Naive thymus-derived CD4-positive, alpha-beta T cell (primary cell): ENCODE results near the gene NACC2. TPM values are rescaled to one million over a fixed set of nuclear protein-coding genes. Genes with fewer than 3 reads are reported as not detected.

Experiments
- ATAC-seq: fragments of 150-1000 bp; cut with Tn5 transposase; 2 replicates; pipeline ENCODE4 v1.10.0; 2021; ENCODE audit warnings: mild to moderate bottlenecking, moderate library complexity
- CTCF ChIA-PET: fragments of 350-600 bp; sonication (Branson Sonifier 250); formaldehyde crosslinking; loops from one replicate; lab custom pipeline; 2021; ENCODE audit warnings: antibody characterized with exemption; lab: Charles Lee
- POLR2A ChIA-PET: fragments of 350-600 bp; sonication (Branson Sonifier 250); formaldehyde crosslinking; loops from one replicate; lab custom pipeline; 2021; ENCODE audit warnings: antibody characterized with exemption, inconsistent platforms; lab: Charles Lee
- DNase-seq, 9 donors: peaks; one replicate each; pipeline versions ENCODE4 v3.0.0 to v3.0.0-alpha.2; 2020 to 2022; ENCODE audit warnings: mixed read lengths in 1 of 9
- H3K27ac ChIP-seq: one replicate; pipeline ENCODE4 v1.7.0; 2013; ENCODE audit warnings: mild to moderate bottlenecking, low read depth, low read length, moderate library complexity
- H3K27me3 ChIP-seq, 2 donors: one replicate each; pipeline ENCODE4 v1.7.0; 2013; ENCODE audit warnings: low read length in 2 of 2, mild to moderate bottlenecking in 2 of 2, moderate library complexity in 2 of 2; ENCODE audit not compliant: control insufficient read depth in 2 of 2, insufficient read depth in 2 of 2
- H3K36me3 ChIP-seq, 3 experiments: 1 replicate in 2 of 3; 2 replicates in 1 of 3; pipeline ENCODE4 v1.7.0; 2013; ENCODE audit warnings: low read length in 3 of 3, mild to moderate bottlenecking in 3 of 3, moderate library complexity in 1 of 3; ENCODE audit not compliant: insufficient read depth in 3 of 3, control insufficient read depth in 2 of 3
- H3K4me1 ChIP-seq, 2 donors: one replicate each; pipeline ENCODE4 v1.7.0; 2013; ENCODE audit warnings: low read length in 2 of 2, mild to moderate bottlenecking in 2 of 2, moderate library complexity in 1 of 2; ENCODE audit not compliant: control insufficient read depth in 2 of 2, insufficient read depth in 2 of 2
- H3K4me3 ChIP-seq: 2 replicates; pipeline ENCODE4 v1.7.0; 2013; ENCODE audit warnings: mild to moderate bottlenecking, low read length
- H3K9me3 ChIP-seq, 3 experiments: 1 replicate in 2 of 3; 2 replicates in 1 of 3; pipeline ENCODE4 v1.7.0; 2013; ENCODE audit warnings: low read length in 3 of 3; ENCODE audit not compliant: control insufficient read depth in 2 of 3
- H3K27ac Mint-ChIP-seq, 9 donors: one replicate each; pipeline ENCODE4 v1.8.0; 2020 to 2022; ENCODE audit warnings: mixed read lengths in 9 of 9, mild to moderate bottlenecking in 8 of 9, moderate library complexity in 5 of 9, inconsistent platforms in 2 of 9
- H3K27me3 Mint-ChIP-seq, 5 donors: one replicate each; pipeline ENCODE4 v1.8.0; 2021 to 2022; ENCODE audit warnings: mixed read lengths in 5 of 5, mild to moderate bottlenecking in 1 of 5
- H3K36me3 Mint-ChIP-seq, 5 donors: one replicate each; pipeline ENCODE4 v1.8.0; 2020 to 2022; ENCODE audit warnings: mixed read lengths in 5 of 5, mild to moderate bottlenecking in 3 of 5, inconsistent platforms in 1 of 5
- H3K4me1 Mint-ChIP-seq, 7 donors: one replicate each; pipeline ENCODE4 v1.8.0; 2020 to 2022; ENCODE audit warnings: mixed read lengths in 7 of 7, mild to moderate bottlenecking in 3 of 7, inconsistent platforms in 1 of 7
- H3K4me3 Mint-ChIP-seq, 10 donors: one replicate each; pipeline ENCODE4 v1.8.0; 2020 to 2022; ENCODE audit warnings: mild to moderate bottlenecking in 10 of 10, mixed read lengths in 10 of 10, moderate library complexity in 6 of 10, inconsistent platforms in 2 of 10
- H3K9me3 Mint-ChIP-seq, 11 donors: one replicate each; pipeline ENCODE4 v1.8.0; 2020 to 2022; ENCODE audit warnings: mixed read lengths in 11 of 11, mild to moderate bottlenecking in 4 of 11, inconsistent platforms in 1 of 11, moderate library complexity in 1 of 11
- intact Hi-C, 2 donors: fragments of 100-400 bp; cut with micrococcal nuclease; formaldehyde crosslinking; loops; one replicate each; pipeline ENCODE4 v1.15.1; 2023
- polyA plus RNA-seq, 2 donors: library from polyadenylated mRNA; unstranded; fragments of 300-500 nt; fragmentation: Illumina TruSeq; gene quantifications; one replicate each; pipeline ENCODE4 v1.2.3, GENCODE V29; 2021
- total RNA-seq, 6 experiments: library from RNA in 5 of 6; stranded (reverse) in 5 of 6; gene quantifications; 1 replicate in 5 of 6; 2 replicates in 1 of 6; pipeline ENCODE4 v1.2.3 and lab custom pipeline; 2021 to 2026

Gene NACC2
- total and polyA plus RNA-seq, 7 experiments from 2014 or later: 0.92 to 17.7 (median 7.5) TPM

DNA sequence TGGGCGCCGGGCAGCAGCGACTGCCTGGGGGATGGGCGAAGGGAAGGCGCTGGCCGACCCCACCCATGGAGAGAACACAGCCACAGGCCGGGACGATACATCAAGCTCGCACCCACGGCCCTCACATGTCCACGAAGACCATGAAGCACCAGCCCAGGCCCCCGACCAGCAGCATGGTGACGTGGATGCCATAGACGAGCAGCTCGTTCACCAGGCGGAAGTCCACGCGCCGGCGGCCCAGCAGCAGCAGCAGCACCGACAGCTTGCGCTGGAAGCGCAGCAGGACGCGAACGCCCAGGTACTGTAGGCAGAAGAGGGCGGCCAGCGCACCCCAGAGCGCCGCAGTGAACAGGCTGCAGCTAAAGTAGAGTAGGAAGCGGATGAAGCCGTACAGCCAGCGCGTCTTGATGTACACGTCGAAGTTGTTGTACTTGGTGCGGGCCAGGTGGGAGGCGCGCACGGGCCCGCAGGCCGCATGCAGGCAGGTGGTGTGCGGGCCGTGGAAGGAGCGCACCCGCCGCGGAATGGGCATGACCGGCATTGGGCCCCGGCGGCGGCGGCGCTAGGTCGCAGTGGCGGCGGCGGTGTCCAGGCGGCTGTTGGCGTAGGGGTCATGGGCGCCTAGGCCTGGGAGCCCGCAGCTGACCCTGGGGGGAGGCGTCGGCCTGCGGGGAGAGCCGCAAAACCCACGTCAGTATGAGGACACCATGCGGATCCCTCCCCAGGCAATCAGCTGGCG lies 21.4 kb upstream of the NACC2 start:
- no peak overlapping the region for H3K27ac Mint-ChIP-seq
- ATAC-seq: no peak
- POLR2A ChIA-PET: interaction anchor here (0.5 to 2.3 kb wide), 3 partner anchors 8 to 1168 kb away, joined by 3 to 30 read pairs (median 3); partner anchors contain the start of gene NACC2

GRCh38 chr9:136115641-136116359 lies 20.7 kb upstream of the NACC2 start:
- Mint-ChIP-seq H3K4me3 (peak overlapping the region in 3 of 10 donors; percentile 11 to 83 (median 41)), H3K27ac (no peak overlapping the region), H3K9me3 (no peaks in the 10 kb centered on the region), H3K36me3 (peaks cover 0 to 10% (median 0%) of the 10 kb centered on the region in 5 donors), H3K4me1 (peaks cover 18 to 46% (median 34%) of the 10 kb centered on the region in 7 donors), H3K27me3 (no peaks in the 10 kb centered on the region)
- intact Hi-C loops: loop anchor here in 1 of 2 donors (10.0 kb wide), 1 partner anchor 1951 kb away; the partner anchor contains the start of gene RNU6ATAC
- no peaks in the 10 kb centered on the region for H3K27me3 ChIP-seq
- H3K9me3 ChIP-seq: no peaks in the 10 kb centered on the region
- no peak overlapping the region for H3K27ac ChIP-seq
- ChIA-PET POLR2A (interaction anchor here (0.5 to 0.9 kb wide), 2 partner anchors 20 to 1169 kb away, joined by 3 read pairs; partner anchors contain the start of gene NACC2), CTCF (no interaction called here)
- H3K36me3 ChIP-seq: peaks cover 0 to 18% (median 0%) of the 10 kb centered on the region in 3 experiments
- H3K4me1 ChIP-seq: peaks cover 28 to 51% of the 10 kb centered on the region in 2 donors
- H3K4me3 ChIP-seq: no peak overlapping the region
- DNase-seq: no peak
- ATAC-seq: no peak

More for the DNA sequence above, 21.4 kb upstream of the NACC2 start:
- H3K27me3 ChIP-seq: no peaks in the 10 kb centered on the region
- no peak overlapping the region for H3K27ac ChIP-seq
- peaks cover 0 to 10% (median 0%) of the 10 kb centered on the region in 5 donors for H3K36me3 Mint-ChIP-seq
- peaks cover 0 to 18% (median 0%) of the 10 kb centered on the region in 3 experiments for H3K36me3 ChIP-seq
- H3K4me3 Mint-ChIP-seq: peak overlapping the region in 5 of 10 donors; percentile 14 to 83 (median 29)
- H3K9me3 ChIP-seq: no peaks in the 10 kb centered on the region
- H3K27me3 Mint-ChIP-seq: no peaks in the 10 kb centered on the region
- H3K4me3 ChIP-seq: no peak overlapping the region
- CTCF ChIA-PET: no interaction called here
- peaks cover 16 to 42% (median 28%) of the 10 kb centered on the region in 7 donors for H3K4me1 Mint-ChIP-seq
- no peaks in the 10 kb centered on the region for H3K9me3 Mint-ChIP-seq
- peaks cover 23 to 44% of the 10 kb centered on the region in 2 donors for H3K4me1 ChIP-seq
- intact Hi-C loops: loop anchor here in 1 of 2 donors (10.0 kb wide), 1 partner anchor 1952 kb away; the partner anchor contains the start of gene RNU6ATAC
- no peak for DNase-seq

- H3K27ac ChIP-seq: peak overlapping the region; percentile 2
- Mint-ChIP-seq H3K4me1 (peaks cover 24 to 52% (median 40%) of the 10 kb centered on the region in 7 donors), H3K9me3 (no peaks in the 10 kb centered on the region), H3K27ac (peak overlapping the region in 5 of 9 donors; percentile 25 to 81 (median 73)), H3K27me3 (no peaks in the 10 kb centered on the region), H3K4me3 (peak overlapping the region in 4 of 10 donors; percentile 11 to 82 (median 40)), H3K36me3 (peaks cover 0 to 10% (median 0%) of the 10 kb centered on the region in 5 donors)
- intact Hi-C loops: loop anchor here in 1 of 2 donors (10.0 kb wide), 1 partner anchor 1950 kb away; the partner anchor contains the start of gene RNU6ATAC
- ChIA-PET POLR2A (no interaction called here), CTCF (no interaction called here)
- peaks cover 0 to 18% (median 0%) of the 10 kb centered on the region in 3 experiments for H3K36me3 ChIP-seq
- H3K4me3 ChIP-seq: no peak overlapping the region
- no peaks in the 10 kb centered on the region for H3K9me3 ChIP-seq
- no peak for DNase-seq
- no peak for ATAC-seq
- H3K4me1 ChIP-seq: peaks cover 34 to 56% of the 10 kb centered on the region in 2 donors
- H3K27me3 ChIP-seq: no peaks in the 10 kb centered on the region
Measured at GRCh38 chr9:136115206-136115605, 20.1 kb upstream of the NACC2 start.

DNA sequence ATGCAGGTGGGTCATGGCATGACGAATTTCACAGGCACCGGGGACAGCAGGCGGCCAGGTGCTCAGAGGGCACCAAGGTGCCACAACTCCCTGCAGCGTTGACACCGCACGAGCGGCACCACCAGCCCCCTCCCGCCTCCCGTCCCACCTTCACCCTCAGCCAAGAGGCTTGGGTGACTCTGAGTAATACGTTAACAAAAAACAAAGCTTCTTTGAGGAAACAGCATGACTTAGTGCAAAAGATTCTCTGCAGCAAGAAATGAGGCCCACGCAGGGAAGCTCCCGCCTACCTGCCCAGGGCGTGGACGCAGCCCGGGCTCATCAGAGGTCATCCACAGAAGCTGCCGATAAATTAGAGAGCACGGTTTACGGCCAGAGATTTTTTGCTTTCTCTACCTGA lies 19.5 kb upstream of the NACC2 start:
- H3K27me3 Mint-ChIP-seq: no peaks in the 10 kb centered on the region
- no peak overlapping the region for H3K4me3 ChIP-seq
- peaks cover 0 to 18% (median 0%) of the 10 kb centered on the region in 3 experiments for H3K36me3 ChIP-seq
- peak overlapping the region in 6 of 10 donors; percentile 10 to 82 (median 37) for H3K4me3 Mint-ChIP-seq
- peaks cover 26 to 56% (median 42%) of the 10 kb centered on the region in 7 donors for H3K4me1 Mint-ChIP-seq
- H3K9me3 ChIP-seq: no peaks in the 10 kb centered on the region
- peaks cover 37 to 55% of the 10 kb centered on the region in 2 donors for H3K4me1 ChIP-seq
- H3K36me3 Mint-ChIP-seq: peaks cover 0 to 10% (median 0%) of the 10 kb centered on the region in 5 donors
- DNase-seq (no peak), ATAC-seq (no peak)
- no peaks in the 10 kb centered on the region for H3K27me3 ChIP-seq
- intact Hi-C loops: loop anchor here in 1 of 2 donors (10.0 kb wide), 1 partner anchor 1950 kb away; the partner anchor contains the start of gene RNU6ATAC
- CTCF ChIA-PET: no interaction called here
- POLR2A ChIA-PET: no interaction called here
- no peaks in the 10 kb centered on the region for H3K9me3 Mint-ChIP-seq
- peak overlapping the region in 6 of 9 donors; percentile 49 to 81 (median 68) for H3K27ac Mint-ChIP-seq
- H3K27ac ChIP-seq: peak overlapping the region; percentile 2

GRCh38 chr9:136112541-136112940 lies 17.5 kb upstream of the NACC2 start:
- H3K4me3 Mint-ChIP-seq: peak overlapping the region in 8 of 10 donors; percentile 19 to 84 (median 38)
- no peaks in the 10 kb centered on the region for H3K9me3 Mint-ChIP-seq
- ATAC-seq (no peak), DNase-seq (no peak)
- ChIA-PET POLR2A (interaction anchor here (1.9 to 5.6 kb wide), 2 partner anchors 17 to 22 kb away, joined by 5 to 38 read pairs; partner anchors contain the start of gene NACC2), CTCF (interaction anchor here (0.9 to 1.7 kb wide), 4 partner anchors 10 to 27 kb away, joined by 3 read pairs; no protein-coding TSS in a partner anchor)
- Histone ChIP-seq H3K4me3 (no peak overlapping the region), H3K27me3 (no peaks in the 10 kb centered on the region), H3K36me3 (peaks cover 0 to 18% (median 0%) of the 10 kb centered on the region in 3 experiments), H3K27ac (peak overlapping the region; percentile 62), H3K4me1 (peaks cover 45 to 67% of the 10 kb centered on the region in 2 donors), H3K9me3 (no peaks in the 10 kb centered on the region)
- H3K27me3 Mint-ChIP-seq: no peaks in the 10 kb centered on the region
- H3K36me3 Mint-ChIP-seq: peaks cover 0 to 10% (median 0%) of the 10 kb centered on the region in 5 donors
- H3K4me1 Mint-ChIP-seq: peaks cover 31 to 70% (median 52%) of the 10 kb centered on the region in 7 donors
- intact Hi-C loops: loop anchor here in 1 of 2 donors (10.0 kb wide), 1 partner anchor 1948 kb away; the partner anchor contains the start of gene RNU6ATAC
- peak overlapping the region in 8 of 9 donors; percentile 87 to 97 (median 94) for H3K27ac Mint-ChIP-seq
